HG02943 (cell line): ENCODE data around the gene CACNB2.

Experiments used
- ATAC-seq: cut with Tn5 transposase; IDR thresholded peaks from one replicate; pipeline ENCODE4 v1.9.1; 2021; ENCODE audit warnings: mild to moderate bottlenecking, low read depth, moderate library complexity; ENCODE audit not compliant: unreplicated experiment

The CACNB2 gene

GRCh38 chr10:18325410-18325809 lies 185.2 kb downstream of the CACNB2 start:
- no peak for ATAC-seq

GRCh38 chr10:18325889-18326531 lies 185.8 kb downstream of the CACNB2 start:
- ATAC-seq, result no peak

GRCh38 chr10:18328941-18329340 lies 188.7 kb downstream of the CACNB2 start:
- ATAC-seq, result no peak

GRCh38 chr10:18332048-18332447 lies 191.8 kb downstream of the CACNB2 start:
- no peak for ATAC-seq

- ATAC-seq, result no peak
Measured at GRCh38 chr10:18332484-18332883, 192.3 kb downstream of the CACNB2 start.

- ATAC-seq, result no peak
Measured at GRCh38 chr10:18333621-18334020, 193.4 kb downstream of the CACNB2 start.

- ATAC-seq, result no peak
Measured at GRCh38 chr10:18334116-18334867, 194.1 kb downstream of the CACNB2 start.

- ATAC-seq, result no peak
Measured at GRCh38 chr10:18340496-18341051, 200.3 kb downstream of the CACNB2 start.

GRCh38 chr10:18341055-18341454 lies 200.8 kb downstream of the CACNB2 start:
- ATAC-seq, result no peak

- no peak for ATAC-seq
Measured at GRCh38 chr10:18343573-18343972, 203.3 kb downstream of the CACNB2 start.

GRCh38 chr10:18345308-18345707 lies 205.1 kb downstream of the CACNB2 start:
- ATAC-seq, result no peak

- no peak for ATAC-seq
Measured at GRCh38 chr10:18350340-18350739, 210.1 kb downstream of the CACNB2 start.

GRCh38 chr10:18351421-18351820 lies 211.2 kb downstream of the CACNB2 start:
- no peak for ATAC-seq

- ATAC-seq, result no peak
Measured at GRCh38 chr10:18352175-18352574, 212.0 kb downstream of the CACNB2 start.

- ATAC-seq, result no peak
Measured at GRCh38 chr10:18359812-18360211, 219.6 kb downstream of the CACNB2 start.

- no peak for ATAC-seq
Measured at GRCh38 chr10:18362892-18363291, 222.7 kb downstream of the CACNB2 start.

- ATAC-seq, result no peak
Measured at GRCh38 chr10:18364987-18365775, 225.0 kb downstream of the CACNB2 start.

- no peak for ATAC-seq
Measured at GRCh38 chr10:18367840-18368239, 227.6 kb downstream of the CACNB2 start.

GRCh38 chr10:18368273-18368672 lies 228.0 kb downstream of the CACNB2 start:
- ATAC-seq, result no peak

- no peak for ATAC-seq
Measured at GRCh38 chr10:18368682-18369081, 228.5 kb downstream of the CACNB2 start.

GRCh38 chr10:18369859-18370473 lies 229.7 kb downstream of the CACNB2 start:
- ATAC-seq, result no peak
